ENCODE measurements around the gene TLDC2. TPM values are rescaled to one million over a fixed set of nuclear protein-coding genes. Genes with fewer than 3 reads are reported as not detected.

TLDC2 gene
- total and polyA plus RNA-seq, 2 of the 8 experiments (the other 6 are each of a cell fraction or from before 2014, with no cell fraction given): 0.29 to 0.34 TPM

DNA sequence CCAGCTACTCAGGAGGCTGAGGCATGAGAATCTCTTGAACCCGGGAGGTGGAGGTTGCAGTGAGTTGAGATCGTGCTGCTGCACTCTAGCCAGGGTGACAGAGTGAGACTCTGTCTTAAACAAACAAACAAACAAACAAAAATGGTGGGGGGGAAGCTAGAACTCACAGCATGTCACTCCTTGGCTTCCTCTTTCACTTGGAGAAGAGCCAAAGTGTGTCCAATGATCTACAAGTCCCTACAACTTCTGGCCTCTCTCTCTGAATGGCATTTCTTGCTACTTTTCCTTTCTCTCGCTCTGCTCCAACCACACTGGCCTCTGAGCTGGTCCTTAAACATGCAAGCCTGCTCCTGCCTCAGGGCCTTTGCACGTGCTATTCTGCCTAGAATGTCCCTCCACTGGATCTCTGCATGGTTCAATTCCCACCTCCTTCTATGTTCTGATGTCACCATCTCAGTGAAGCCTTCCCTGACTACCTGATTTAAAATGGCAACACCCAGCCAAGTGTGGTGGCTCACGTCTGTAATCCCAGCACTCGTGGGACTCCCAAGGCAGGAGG, 8.1 kb downstream of the TLDC2 start:
- Histone ChIP-seq H3K4me3 (ENCODE audit: extremely low read depth in 1 of 4, insufficient read depth in 2 of 4, low read depth in 3 of 4, low read length in 4 of 4) (no peak overlapping the region), H3K18ac (ENCODE audit: extremely low read depth, low read length) (no peak overlapping the region), H2AFZ (ENCODE audit: low read length) (no peak overlapping the region), H3K9ac (replicated peaks in 1 of 4; ENCODE audit: extremely low read depth in 1 of 4, low read depth in 3 of 4, low read length in 3 of 4) (no peak overlapping the region), H3K4me2 (ENCODE audit: insufficient read depth in 1 of 2, low read depth in 2 of 2, low read length in 2 of 2) (no peak overlapping the region), H2BK12ac (ENCODE audit: low read depth, low read length) (no peak overlapping the region), H4K8ac (ENCODE audit: extremely low read depth, insufficient read depth, low read length) (no peak overlapping the region), H2BK5ac (ENCODE audit: low read depth, low read length) (no peak overlapping the region), H3K79me1 (ENCODE audit: low read depth, low read length) (no peaks in the 10 kb centered on the region), H2BK120ac (replicated peaks; ENCODE audit: low read depth, low read length) (no peak overlapping the region), H3K9me3 (ENCODE audit: insufficient read depth in 2 of 2, low read depth in 1 of 2, low read length in 1 of 2) (no peaks in the 10 kb centered on the region), H3K56ac (replicated peaks; ENCODE audit: insufficient read length, low read depth, low read length) (no peak overlapping the region), H2BK15ac (ENCODE audit: low read length) (no peak overlapping the region), H3K27me3 (replicated peaks in 1 of 4; ENCODE audit: control insufficient read depth in 3 of 4, extremely low read depth in 1 of 4, insufficient read depth in 3 of 4, low read length in 3 of 4) (no peaks in the 10 kb centered on the region; a peak in 1 of 7 replicates), H3K79me2 (ENCODE audit: control insufficient read depth in 1 of 2, insufficient read depth in 2 of 2, low read length in 2 of 2) (no peaks in the 10 kb centered on the region), H4K5ac (ENCODE audit: insufficient read length, low read depth, low read length) (no peak overlapping the region), H3K14ac (ENCODE audit: insufficient read length) (no peak overlapping the region), H3K27ac (ENCODE audit: low read depth, low read length) (no peak overlapping the region), H2AK5ac (ENCODE audit: low read depth, low read length) (no peak overlapping the region), H3K4me1 (replicated peaks in 1 of 4; ENCODE audit: control insufficient read depth in 3 of 4, insufficient read depth in 4 of 4, low read length in 3 of 4) (peaks cover 4 to 12% (median 7%) of the 10 kb centered on the region in 4 experiments), H3K23me2 (ENCODE audit: low read depth, low read length) (no peaks in the 10 kb centered on the region; the same call in 1 of the 2 replicates), H3K36me3 (ENCODE audit: control insufficient read depth in 2 of 4, insufficient read depth in 4 of 4, low read length in 3 of 4) (no peaks in the 10 kb centered on the region), H4K91ac (replicated peaks; ENCODE audit: insufficient read length, low read length) (no peak overlapping the region), H3K4ac (replicated peaks; ENCODE audit: insufficient read length, low read depth, low read length) (no peak overlapping the region), H4K20me1 (replicated peaks in 1 of 2; ENCODE audit: control insufficient read depth in 1 of 2, insufficient read depth in 2 of 2, low read length in 2 of 2) (no peaks in the 10 kb centered on the region), H3K23ac (ENCODE audit: insufficient read length) (no peak overlapping the region), H2BK20ac (ENCODE audit: low read length) (no peak overlapping the region)
- ChIA-PET POLR2A (ENCODE audit: partially characterized antibody) (interaction anchor here (1.2 to 2.6 kb wide), 2 partner anchors 20 to 22 kb away, joined by 3 to 6 read pairs; a partner anchor contains a TSS), CTCF (ENCODE audit: partially characterized antibody) (interaction anchor here (0.5 to 4.4 kb wide), 17 partner anchors 8 to 168 kb away, joined by 3 to 27 read pairs (median 5); partner anchors contain the start of gene TLDC2)
- TF ChIP-seq KDM1A (IDR thresholded peaks at IDR 0.05; ENCODE audit: borderline replicate concordance, low read length) (peak; percentile 56; the same call in 1 of the 2 replicates), SP2 (IDR thresholded peaks at IDR 0.05; ENCODE audit: low read length) (no peak)
- DNase-seq (ENCODE audit: low read depth in 1 of 2, low spot score in 2 of 2): no peak
- 86% methylated on average over 6 of the region's 6 CpGs; no CpG with 5 or more reads in 1 of the 2 experiments for WGBS, 2 experiments (ENCODE audit: extremely low coverage in 1 of 2, insufficient coverage in 1 of 2, insufficient read length in 1 of 2, insufficient replicate concordance in 2 of 2, low coverage in 1 of 2, low lambda C conversion rate in 2 of 2, missing lambda C conversion rate in 1 of 2)
- no peak for FAIRE-seq

Measured in H1 (cell line).